PC-9 (cell line): Measurements from ENCODE around the gene CGB1. TPM values are rescaled to one million over a fixed set of nuclear protein-coding genes. Genes with fewer than 3 reads are reported as not detected.
"Not testable (repeated sequence)": the region's sequence is repeated elsewhere in the genome, so short reads cannot be mapped to it uniquely, and the experiment has no call there.

Experiments
- BruUV-seq: library from RNA; stranded (reverse); fragments of 400-500 nt; replicated peaks from 2 replicates; lab custom pipeline; 2021; lab: Mats Ljungman, UMichigan
- CTCF ChIA-PET: fragments of 300-600 bp; sonication (Branson Sonifier 250); formaldehyde crosslinking; loops from one replicate; lab custom pipeline; 2022; ENCODE audit warnings: antibody characterized with exemption; lab: Charles Lee
- POLR2A ChIA-PET: fragments of 300-600 bp; sonication (Branson Sonifier 250); formaldehyde crosslinking; loops from one replicate; lab custom pipeline; 2022; ENCODE audit warnings: antibody characterized with exemption; ENCODE audit not compliant: unreplicated experiment; lab: Charles Lee
- DNase-seq, 2 experiments: peaks; one replicate each; pipeline versions ENCODE4 v3.0.0 to v3.0.0-alpha.2; 2015 to 2022; ENCODE audit warnings: mixed read lengths in 1 of 2
- H2AFZ ChIP-seq: fragments of 200-600 bp; sonication (generic); 2 replicates; pipeline ENCODE4 v1.8.1; 2017; ENCODE audit warnings: antibody characterized with exemption
- H3F3A ChIP-seq: fragments of 200-600 bp; sonication (generic); 2 replicates; pipeline ENCODE4 v1.8.1; 2017; ENCODE audit warnings: antibody characterized with exemption, mild to moderate bottlenecking, low read depth; ENCODE audit not compliant: insufficient read depth
- H3K27ac ChIP-seq: fragments of 200-600 bp; sonication (generic); 2 replicates; pipeline ENCODE4 v1.6.1; 2016; ENCODE audit warnings: mixed run types
- H3K27me3 ChIP-seq: fragments of 200-600 bp; sonication (generic); 2 replicates; pipeline ENCODE4 v1.6.1; 2016; ENCODE audit warnings: low read depth, mixed run types; ENCODE audit not compliant: insufficient read depth
- H3K36me3 ChIP-seq: fragments of 200-600 bp; sonication (generic); 2 replicates; pipeline ENCODE4 v1.6.1; 2016; ENCODE audit warnings: low read depth, mixed run types
- H3K4me1 ChIP-seq: fragments of 200-600 bp; sonication (generic); replicated peaks from 2 replicates; pipeline ENCODE4 v1.6.1; 2016; ENCODE audit warnings: mixed run types; ENCODE audit not compliant: insufficient read depth
- H3K4me2 ChIP-seq: fragments of 200-600 bp; sonication (generic); 2 replicates; pipeline ENCODE4 v1.6.1; 2017; ENCODE audit warnings: mixed run types
- H3K4me3 ChIP-seq: fragments of 200-600 bp; sonication (generic); 2 replicates; pipeline ENCODE4 v1.6.1; 2016; ENCODE audit warnings: mixed run types
- H3K79me2 ChIP-seq: fragments of 200-600 bp; sonication (generic); 2 replicates; pipeline ENCODE4 v1.6.1; 2017; ENCODE audit warnings: low read depth, mixed run types
- H3K9me2 ChIP-seq: fragments of 200-600 bp; sonication (generic); 2 replicates; pipeline ENCODE4 v1.8.1; 2017; ENCODE audit warnings: mild to moderate bottlenecking; ENCODE audit not compliant: insufficient read depth
- H3K9me3 ChIP-seq: fragments of 200-600 bp; sonication (generic); 2 replicates; pipeline ENCODE4 v1.8.1; 2016; ENCODE audit warnings: low read depth; ENCODE audit not compliant: insufficient read depth
- H4K20me1 ChIP-seq: fragments of 200-600 bp; sonication (generic); 2 replicates; pipeline ENCODE4 v1.8.1; 2017; ENCODE audit not compliant: insufficient read depth
- CTCF ChIP-seq: fragments of 200-600 bp; sonication (generic); conservative IDR thresholded peaks from 2 replicates; pipeline ENCODE4 v1.6.1; 2017; ENCODE audit warnings: mixed run types, antibody characterized with exemption, mild to moderate bottlenecking, moderate library complexity
- EZH2 ChIP-seq: fragments of 200-600 bp; sonication (generic); IDR thresholded peaks from 2 replicates; pipeline ENCODE4 v1.8.0; 2017; ENCODE audit warnings: antibody characterized with exemption, low read depth
- intact Hi-C: fragments of 100-400 bp; cut with micrococcal nuclease; formaldehyde crosslinking; loops from one replicate; pipeline ENCODE4 v1.10.0; 2022; ENCODE audit not compliant: unreplicated experiment
- total RNA-seq: library from RNA; stranded (reverse); gene quantifications from 2 replicates; pipeline ENCODE4 v1.2.3, GENCODE V29; 2021

The CGB1 gene
- total RNA-seq, 1 experiment from 2014 or later, result 0.83 TPM

- H3K4me1 ChIP-seq, H3K9me2 ChIP-seq, H2AFZ ChIP-seq, intact Hi-C loops, H3K4me3 ChIP-seq, BruUV-seq, H3K36me3 ChIP-seq, H3K79me2 ChIP-seq, CTCF ChIA-PET, H3K27ac ChIP-seq, H3K27me3 ChIP-seq, H4K20me1 ChIP-seq, H3K4me2 ChIP-seq, DNase-seq, H3K9me3 ChIP-seq, POLR2A ChIA-PET: not testable (repeated sequence)
- peaks cover 18% of the 10 kb centered on the region for H3F3A ChIP-seq
Measured at GRCh38 chr19:49024233-49024632, 12.5 kb downstream of the CGB1 start, which contains the start of gene CGB3. TSS of gene CGB3 (minus strand) at chr19:49024333. CDS start at chr19:49023971, 362 bp downstream.

- no peaks in the 10 kb centered on the region for H3K36me3 ChIP-seq
- ChIA-PET CTCF (interaction anchor here (0.7 kb wide), 1 partner anchor 98 kb away, joined by 3 read pairs; no protein-coding TSS in a partner anchor), POLR2A (interaction anchor here (0.6 kb wide), 1 partner anchor 106 kb away, joined by 6 read pairs; no protein-coding TSS in a partner anchor)
- no peaks in the 10 kb centered on the region for H3K9me3 ChIP-seq
- H3K79me2 ChIP-seq, result no peaks in the 10 kb centered on the region
- no peak overlapping the region for H3K4me2 ChIP-seq
- no peaks in the 10 kb centered on the region for H4K20me1 ChIP-seq
- H2AFZ ChIP-seq, result no peak overlapping the region
- no peaks in the 10 kb centered on the region for H3K9me2 ChIP-seq
- BruUV-seq, result no TSS peak
- intact Hi-C loops, result no loop called here
- H3K4me3 ChIP-seq, result no peak overlapping the region
- H3K4me1 ChIP-seq, result peaks cover 9% of the 10 kb centered on the region; the same call in 1 of the 2 replicates
- TF ChIP-seq CTCF (no peak), EZH2 (no peak)
- no peaks in the 10 kb centered on the region for H3K27me3 ChIP-seq
- peaks cover 18% of the 10 kb centered on the region for H3F3A ChIP-seq
- DNase-seq, result peak in 1 of 2 experiments; percentile 23
- H3K27ac ChIP-seq, result no peak overlapping the region
Measured at GRCh38 chr19:49022116-49022515, 14.6 kb downstream of the CGB1 start.

GRCh38 chr19:49020931-49021895, 15.5 kb downstream of the CGB1 start:
- Histone ChIP-seq H3K4me2 (no peak overlapping the region), H3K9me2 (no peaks in the 10 kb centered on the region), H3K27me3 (no peaks in the 10 kb centered on the region), H3K9me3 (no peaks in the 10 kb centered on the region), H4K20me1 (no peaks in the 10 kb centered on the region), H3K79me2 (no peaks in the 10 kb centered on the region), H3F3A (peaks cover 18% of the 10 kb centered on the region), H3K36me3 (no peaks in the 10 kb centered on the region), H2AFZ (no peak overlapping the region), H3K4me1 (peaks cover 9% of the 10 kb centered on the region; the same call in 1 of the 2 replicates), H3K27ac (no peak overlapping the region), H3K4me3 (no peak overlapping the region)
- no TSS peak for BruUV-seq
- ChIA-PET POLR2A (interaction anchor here (0.6 kb wide), 1 partner anchor 106 kb away, joined by 6 read pairs; no protein-coding TSS in a partner anchor), CTCF (interaction anchor here (0.7 kb wide), 1 partner anchor 97 kb away, joined by 3 read pairs; no protein-coding TSS in a partner anchor)
- no peak for TF ChIP-seq EZH2
- TF ChIP-seq CTCF, result no peak
- intact Hi-C loops, result no loop called here
- DNase-seq, result no peak
